PC-3 (cell line): ENCODE results near the gene SETD1B. TPM values are rescaled to one million over a fixed set of nuclear protein-coding genes. Genes with fewer than 3 reads are reported as not detected.

Source experiments
- ATAC-seq: fragments of 200-7000 bp; cut with Tn5 transposase; 2 replicates; pipeline ENCODE4 v1.9.1; 2020; ENCODE audit warnings: mild to moderate bottlenecking, moderate library complexity
- BruUV-seq: library from RNA; stranded (reverse); fragments of 400-500 nt; replicated peaks from 2 replicates; lab custom pipeline; 2021; lab: Mats Ljungman, UMichigan
- CTCF ChIA-PET: fragments of 300-600 bp; sonication (Branson Sonifier 250); formaldehyde crosslinking; loops from one replicate; lab custom pipeline; 2022; ENCODE audit warnings: antibody characterized with exemption; lab: Charles Lee
- POLR2A ChIA-PET: fragments of 300-600 bp; sonication (Branson Sonifier 250); formaldehyde crosslinking; loops from one replicate; lab custom pipeline; 2022; ENCODE audit warnings: antibody characterized with exemption; ENCODE audit not compliant: unreplicated experiment; lab: Charles Lee
- DNase-seq: peaks from one replicate; pipeline ENCODE4 v3.0.0-alpha.2; 2015
- H2AFZ ChIP-seq: fragments of 300-600 bp; sonication (generic); 2 replicates; pipeline ENCODE4 v1.6.0; 2016; ENCODE audit warnings: antibody characterized with exemption, low read length
- H3F3A ChIP-seq: fragments of 300-600 bp; sonication (generic); one replicate; pipeline ENCODE4 v1.6.0; 2017; ENCODE audit warnings: antibody characterized with exemption, low read length, control low read depth, mild to moderate bottlenecking; ENCODE audit not compliant: unreplicated experiment
- H3K27ac ChIP-seq: fragments of 300-600 bp; sonication (generic); 2 replicates; pipeline ENCODE4 v1.5.1; 2016; ENCODE audit warnings: mild to moderate bottlenecking, low read length
- H3K27me3 ChIP-seq: fragments of 300-600 bp; sonication (generic); 2 replicates; pipeline ENCODE4 v1.6.1; 2016; ENCODE audit warnings: low read length, mixed read lengths
- H3K36me3 ChIP-seq: fragments of 300-600 bp; sonication (generic); 2 replicates; pipeline ENCODE4 v1.6.1; 2016; ENCODE audit warnings: low read depth, mixed run types, low read length, mixed read lengths
- H3K4me1 ChIP-seq: fragments of 300-600 bp; sonication (generic); 2 replicates; pipeline ENCODE4 v1.5.1; 2016; ENCODE audit warnings: low read length; ENCODE audit not compliant: insufficient read depth
- H3K4me2 ChIP-seq: fragments of 300-600 bp; sonication (generic); 2 replicates; pipeline ENCODE4 v1.6.0; 2016; ENCODE audit warnings: low read length
- H3K4me3 ChIP-seq: fragments of 300-600 bp; sonication (generic); 2 replicates; pipeline ENCODE4 v1.5.1; 2016; ENCODE audit warnings: mild to moderate bottlenecking, low read length, mixed read lengths
- H3K79me2 ChIP-seq: fragments of 300-600 bp; sonication (generic); 2 replicates; pipeline ENCODE4 v1.6.1; 2017; ENCODE audit warnings: low read length, mixed read lengths
- H3K9ac ChIP-seq: fragments of 300-600 bp; sonication (generic); 2 replicates; pipeline ENCODE4 v1.6.0; 2016; ENCODE audit warnings: mild to moderate bottlenecking, low read length
- H3K9me2 ChIP-seq: fragments of 300-600 bp; sonication (generic); replicated peaks from 2 replicates; pipeline ENCODE4 v1.6.1; 2016; ENCODE audit warnings: mixed run types, low read length, mixed read lengths
- H3K9me3 ChIP-seq: fragments of 300-600 bp; sonication (generic); 2 replicates; pipeline ENCODE4 v1.6.1; 2016; ENCODE audit warnings: low read length, mixed read lengths
- H4K20me1 ChIP-seq: fragments of 300-600 bp; sonication (generic); 2 replicates; pipeline ENCODE4 v1.6.1; 2016; ENCODE audit warnings: low read length, mixed read lengths
- CTCF ChIP-seq: fragments of 300-600 bp; sonication (generic); conservative IDR thresholded peaks from 2 replicates; pipeline ENCODE4 v1.5.1; 2017; ENCODE audit warnings: antibody characterized with exemption, low read depth, mild to moderate bottlenecking, low read length
- EZH2 ChIP-seq: fragments of 300-600 bp; sonication (generic); IDR thresholded peaks from one replicate; pipeline ENCODE4 v1.6.1; 2017; ENCODE audit warnings: antibody characterized with exemption, mild to moderate bottlenecking, low read length; ENCODE audit not compliant: unreplicated experiment
- EZH2phosphoT487 ChIP-seq: fragments of 300-600 bp; sonication (generic); IDR thresholded peaks from 2 replicates; pipeline ENCODE4 v1.6.1; 2018; ENCODE audit warnings: mild to moderate bottlenecking, antibody characterized with exemption, low read length, borderline replicate concordance
- intact Hi-C: fragments of 100-400 bp; cut with micrococcal nuclease; formaldehyde crosslinking; loops from 2 replicates; pipeline ENCODE4 v1.9.0; 2023
- total RNA-seq: library from RNA; depleted of rRNA; stranded (reverse); fragments of >200 nt; gene quantifications from 2 replicates; pipeline ENCODE4 v1.2.3, GENCODE V29; 2014

SETD1B gene
- total RNA-seq, 1 experiment from 2014 or later: 7.5 TPM

GRCh38 chr12:121769831-121770301, 33.9 kb upstream of the SETD1B start:
- no peaks in the 10 kb centered on the region; the same call in 1 of the 2 replicates for H3K36me3 ChIP-seq
- no peak overlapping the region for H3K27ac ChIP-seq
- peaks cover 17% of the 10 kb centered on the region for H3K4me1 ChIP-seq
- no peak for TF ChIP-seq CTCF
- no peak for TF ChIP-seq EZH2phosphoT487
- no peak for TF ChIP-seq EZH2
- H3K27me3 ChIP-seq: no peaks in the 10 kb centered on the region
- no peaks in the 10 kb centered on the region for H3K9me3 ChIP-seq
- DNase-seq (no peak), ATAC-seq (no peak)
- POLR2A ChIA-PET: no interaction called here
- intact Hi-C loops: no loop called here
- H2AFZ ChIP-seq: no peak overlapping the region
- H3F3A ChIP-seq: no peaks in the 10 kb centered on the region
- no peak overlapping the region for H3K4me2 ChIP-seq
- no peaks in the 10 kb centered on the region for H4K20me1 ChIP-seq
- CTCF ChIA-PET: no interaction called here
- H3K79me2 ChIP-seq: no peaks in the 10 kb centered on the region
- no peak overlapping the region for H3K9ac ChIP-seq
- no peaks in the 10 kb centered on the region for H3K9me2 ChIP-seq
- no TSS peak for BruUV-seq
- H3K4me3 ChIP-seq: no peak overlapping the region

GRCh38 chr12:121770388-121770787, 33.4 kb upstream of the SETD1B start:
- intact Hi-C loops: no loop called here
- no peak overlapping the region for H3K9ac ChIP-seq
- no peak for ATAC-seq
- H4K20me1 ChIP-seq: no peaks in the 10 kb centered on the region
- no peak overlapping the region for H3K4me3 ChIP-seq
- POLR2A ChIA-PET: no interaction called here
- no peak overlapping the region for H3K27ac ChIP-seq
- H3K4me2 ChIP-seq: no peak overlapping the region
- no peak for DNase-seq
- H2AFZ ChIP-seq: no peak overlapping the region
- no peaks in the 10 kb centered on the region for H3K27me3 ChIP-seq
- CTCF ChIA-PET: no interaction called here
- TF ChIP-seq EZH2 (no peak), EZH2phosphoT487 (no peak), CTCF (no peak)
- no peaks in the 10 kb centered on the region; the same call in 1 of the 2 replicates for H3K36me3 ChIP-seq
- H3K9me2 ChIP-seq: no peaks in the 10 kb centered on the region
- no peaks in the 10 kb centered on the region for H3K9me3 ChIP-seq
- BruUV-seq: no TSS peak
- peaks cover 15% of the 10 kb centered on the region for H3K4me1 ChIP-seq
- no peaks in the 10 kb centered on the region for H3K79me2 ChIP-seq
- H3F3A ChIP-seq: no peaks in the 10 kb centered on the region

GRCh38 chr12:121770813-121771625, 32.8 kb upstream of the SETD1B start:
- intact Hi-C loops: no loop called here
- Histone ChIP-seq H3F3A (no peaks in the 10 kb centered on the region), H3K27ac (no peak overlapping the region), H3K36me3 (no peaks in the 10 kb centered on the region; the same call in 1 of the 2 replicates), H3K9ac (no peak overlapping the region), H3K9me3 (no peaks in the 10 kb centered on the region), H3K4me1 (peaks cover 9% of the 10 kb centered on the region), H3K9me2 (no peaks in the 10 kb centered on the region), H3K4me2 (no peak overlapping the region), H3K79me2 (no peaks in the 10 kb centered on the region), H3K4me3 (no peak overlapping the region), H4K20me1 (no peaks in the 10 kb centered on the region), H3K27me3 (no peaks in the 10 kb centered on the region), H2AFZ (no peak overlapping the region)
- POLR2A ChIA-PET: no interaction called here
- no peak for ATAC-seq
- no TSS peak for BruUV-seq
- CTCF ChIA-PET: no interaction called here
- TF ChIP-seq CTCF (no peak), EZH2phosphoT487 (no peak), EZH2 (no peak)
- no peak for DNase-seq
